Upper lobe of right lung (tissue), 1 donor: ENCODE results near the gene LRP8. TPM values are rescaled to one million over a fixed set of nuclear protein-coding genes. Genes with fewer than 3 reads are reported as not detected.

Source experiments
- ATAC-seq: fragments of 200-7000 bp; cut with Tn5 transposase; one replicate; pipeline ENCODE4 v1.9.1; 2020; ENCODE audit warnings: mild to moderate bottlenecking, moderate library complexity
- DNase-seq: peaks from one replicate; pipeline ENCODE4 v3.0.0-alpha.2; 2020
- H3K27ac ChIP-seq: fragments of 200-600 bp; one replicate; pipeline ENCODE4 v1.8.0; 2022
- H3K27me3 ChIP-seq: fragments of 200-600 bp; one replicate; pipeline ENCODE4 v1.8.0; 2022; ENCODE audit warnings: mild to moderate bottlenecking
- H3K36me3 ChIP-seq: fragments of 200-600 bp; one replicate; pipeline ENCODE4 v1.8.0; 2022
- H3K4me1 ChIP-seq: fragments of 200-600 bp; one replicate; pipeline ENCODE4 v1.8.0; 2022
- H3K4me3 ChIP-seq: fragments of 200-600 bp; one replicate; pipeline ENCODE4 v1.8.0; 2022; ENCODE audit warnings: mild to moderate bottlenecking
- H3K9me3 ChIP-seq: fragments of 200-600 bp; one replicate; pipeline ENCODE4 v1.8.0; 2022
- intact Hi-C: fragments of 100-400 bp; cut with DNase I; formaldehyde crosslinking; loops from one replicate; pipeline ENCODE4 v1.11.0; 2022
- total RNA-seq: library from RNA; stranded (reverse); fragmentation: NEBNext Ultra II Directional; extraction: Animal tissue kit (Norgen Biotek cat#: 25700); gene quantifications from one replicate; pipeline ENCODE4 v1.2.1, GENCODE V29; 2021
- TF ChIP-seq, protein P1 (sequence below): fragments of 200-600 bp; IDR thresholded peaks from one replicate; pipeline ENCODE4 v1.8.0; 2022; ENCODE audit warnings: antibody characterized with exemption
- donor health status: DM: no; HTN: yes; CAD: no; lungs with severe emphysema.

Gene LRP8
- total RNA-seq, 1 donor from 2014 or later = 11.6 TPM

DNA sequence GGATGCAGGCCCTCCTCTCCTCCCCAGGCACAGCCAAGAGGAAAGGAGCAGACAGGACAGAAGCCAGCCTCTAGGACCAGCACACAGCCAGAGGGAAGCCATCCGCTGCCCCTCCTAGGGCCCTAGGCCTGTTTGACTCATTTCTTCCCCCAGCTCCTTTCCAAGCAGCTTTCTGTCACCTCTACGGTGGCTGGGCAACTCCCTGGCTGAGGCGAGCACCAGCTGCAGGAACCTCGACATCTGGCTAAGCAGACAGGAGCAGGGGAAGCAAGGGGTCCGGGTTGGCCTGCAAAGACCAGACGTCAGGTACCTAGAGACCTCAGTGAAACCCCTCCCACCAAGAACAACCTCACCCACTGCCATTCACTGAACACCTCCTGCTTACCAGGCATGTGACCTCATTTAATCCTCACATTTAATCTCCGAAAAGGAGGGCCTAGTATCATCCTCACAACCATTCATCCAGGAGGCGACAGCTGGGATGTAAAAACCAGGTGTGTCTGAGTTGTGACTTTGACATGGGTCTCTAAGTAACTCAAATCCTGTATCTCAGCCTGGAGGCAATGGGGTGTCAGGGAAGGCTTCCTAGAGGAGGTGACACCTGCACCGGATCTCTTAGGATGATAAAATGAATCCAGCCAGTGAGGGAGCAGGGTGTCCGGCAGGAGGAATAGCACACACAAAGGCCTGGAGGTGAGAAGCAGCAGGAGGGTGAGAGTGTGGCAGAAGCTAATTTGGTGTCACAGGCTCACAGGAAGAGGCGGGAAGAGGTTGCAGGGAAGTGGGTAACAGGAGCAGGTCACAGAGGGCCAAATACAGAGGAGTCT is 5.9 kb downstream of the LRP8 start:
- Histone ChIP-seq H3K4me3 (no peak overlapping the region), H3K9me3 (no peaks in the 10 kb centered on the region), H3K27ac (no peak overlapping the region), H3K4me1 (peaks cover 21% of the 10 kb centered on the region), H3K27me3 (no peaks in the 10 kb centered on the region), H3K36me3 (no peaks in the 10 kb centered on the region)
- TF ChIP-seq, protein P1, sequence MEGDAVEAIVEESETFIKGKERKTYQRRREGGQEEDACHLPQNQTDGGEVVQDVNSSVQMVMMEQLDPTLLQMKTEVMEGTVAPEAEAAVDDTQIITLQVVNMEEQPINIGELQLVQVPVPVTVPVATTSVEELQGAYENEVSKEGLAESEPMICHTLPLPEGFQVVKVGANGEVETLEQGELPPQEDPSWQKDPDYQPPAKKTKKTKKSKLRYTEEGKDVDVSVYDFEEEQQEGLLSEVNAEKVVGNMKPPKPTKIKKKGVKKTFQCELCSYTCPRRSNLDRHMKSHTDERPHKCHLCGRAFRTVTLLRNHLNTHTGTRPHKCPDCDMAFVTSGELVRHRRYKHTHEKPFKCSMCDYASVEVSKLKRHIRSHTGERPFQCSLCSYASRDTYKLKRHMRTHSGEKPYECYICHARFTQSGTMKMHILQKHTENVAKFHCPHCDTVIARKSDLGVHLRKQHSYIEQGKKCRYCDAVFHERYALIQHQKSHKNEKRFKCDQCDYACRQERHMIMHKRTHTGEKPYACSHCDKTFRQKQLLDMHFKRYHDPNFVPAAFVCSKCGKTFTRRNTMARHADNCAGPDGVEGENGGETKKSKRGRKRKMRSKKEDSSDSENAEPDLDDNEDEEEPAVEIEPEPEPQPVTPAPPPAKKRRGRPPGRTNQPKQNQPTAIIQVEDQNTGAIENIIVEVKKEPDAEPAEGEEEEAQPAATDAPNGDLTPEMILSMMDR = no peak
- ATAC-seq (no peak), DNase-seq (no peak)
- intact Hi-C loops = no loop called here

DNA sequence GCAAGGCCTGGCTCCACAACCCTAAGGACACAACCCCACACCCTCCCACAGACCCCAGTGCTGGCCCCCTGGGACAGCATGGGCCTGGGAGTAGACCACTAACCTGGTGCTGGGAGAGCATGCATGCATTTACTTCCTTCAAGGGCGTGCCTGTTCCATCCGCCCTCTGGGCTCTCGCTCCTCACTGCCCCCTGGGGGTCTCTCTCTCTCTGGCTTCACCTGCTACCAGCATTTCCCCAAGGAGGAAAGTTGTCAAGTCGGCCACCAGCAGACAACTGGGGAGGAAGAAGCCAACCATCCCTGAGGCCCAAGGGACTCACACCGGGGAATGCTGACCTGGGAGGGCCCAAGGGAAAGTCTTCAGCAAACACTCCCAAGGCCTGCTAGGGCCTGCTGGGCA is 6.5 kb downstream of the LRP8 start:
- no peaks in the 10 kb centered on the region for H3K9me3 ChIP-seq
- no peaks in the 10 kb centered on the region for H3K36me3 ChIP-seq
- H3K27ac ChIP-seq = no peak overlapping the region
- H3K4me3 ChIP-seq = no peak overlapping the region
- peak; percentile 39 for DNase-seq
- TF ChIP-seq, protein P1 = no peak
- H3K4me1 ChIP-seq = peaks cover 17% of the 10 kb centered on the region
- intact Hi-C loops = no loop called here
- no peaks in the 10 kb centered on the region for H3K27me3 ChIP-seq
- no peak for ATAC-seq

DNA sequence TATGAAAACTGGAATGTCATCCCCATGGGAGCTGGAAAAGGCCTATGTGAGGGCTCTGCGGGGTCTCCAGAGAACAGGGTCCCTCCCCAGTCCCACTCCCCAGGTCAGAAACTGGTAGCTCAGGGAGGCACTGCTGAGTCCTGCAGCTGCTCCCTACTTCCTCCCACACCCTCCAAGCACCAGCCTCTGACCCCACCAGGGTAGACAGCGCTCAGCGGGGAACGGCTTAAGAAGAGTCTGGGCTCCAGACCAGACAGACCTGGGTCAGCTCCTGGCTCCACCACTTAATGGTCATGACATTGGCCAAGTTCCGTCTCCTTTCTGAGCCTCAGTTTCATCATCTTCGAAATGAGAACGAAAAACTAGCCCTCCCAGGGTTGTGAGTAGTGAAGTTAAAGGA is 7.2 kb downstream of the LRP8 start:
- TF ChIP-seq, protein P1 = no peak
- Histone ChIP-seq H3K9me3 (no peaks in the 10 kb centered on the region), H3K27me3 (no peaks in the 10 kb centered on the region), H3K4me3 (no peak overlapping the region), H3K4me1 (peaks cover 15% of the 10 kb centered on the region), H3K36me3 (no peaks in the 10 kb centered on the region), H3K27ac (no peak overlapping the region)
- DNase-seq = no peak
- intact Hi-C loops = no loop called here
- ATAC-seq = no peak

DNA sequence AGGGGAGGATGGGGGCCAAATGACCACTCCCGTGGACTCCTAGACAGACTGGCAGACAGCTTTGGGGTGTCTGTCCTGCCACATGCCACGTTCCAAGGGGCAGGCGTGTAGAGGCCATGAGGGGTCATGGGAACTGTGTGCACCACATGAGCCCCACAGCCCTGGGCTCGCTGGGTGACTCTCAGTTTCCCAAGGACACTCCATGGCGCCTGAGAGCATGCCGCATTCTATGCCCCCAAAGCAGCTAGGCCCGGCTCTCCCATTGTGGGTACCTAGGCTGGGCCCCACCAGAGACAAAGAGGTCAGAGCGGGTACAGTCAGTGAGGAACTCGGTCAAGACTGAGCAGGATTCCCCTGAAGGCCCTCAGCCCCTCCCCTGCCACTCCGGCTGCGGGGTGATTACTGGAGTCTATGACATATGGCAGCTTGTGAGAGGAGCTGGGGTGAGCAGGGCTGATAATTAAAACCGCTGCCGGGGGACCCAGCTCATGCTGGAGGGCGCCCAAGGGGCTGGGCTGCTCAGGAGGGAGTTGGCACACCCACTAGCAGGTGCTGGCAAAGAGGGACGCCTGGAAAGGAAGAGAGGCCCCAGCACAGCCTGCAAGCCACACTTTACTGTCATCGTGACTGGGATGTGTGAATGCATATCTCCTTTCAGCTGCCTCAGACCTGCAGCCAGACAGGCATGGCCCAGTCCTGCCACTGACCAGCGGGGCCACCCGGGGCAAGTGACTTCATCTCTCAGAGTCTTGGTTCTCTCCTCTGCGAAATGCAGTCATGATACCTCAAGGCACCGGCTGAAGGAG is 8.4 kb downstream of the LRP8 start:
- Histone ChIP-seq H3K4me3 (no peak overlapping the region), H3K4me1 (peaks cover 4% of the 10 kb centered on the region), H3K36me3 (no peaks in the 10 kb centered on the region), H3K27me3 (no peaks in the 10 kb centered on the region), H3K27ac (no peak overlapping the region), H3K9me3 (no peaks in the 10 kb centered on the region)
- DNase-seq (no peak), ATAC-seq (no peak)
- intact Hi-C loops = no loop called here
- TF ChIP-seq, protein P1 = no peak

DNA sequence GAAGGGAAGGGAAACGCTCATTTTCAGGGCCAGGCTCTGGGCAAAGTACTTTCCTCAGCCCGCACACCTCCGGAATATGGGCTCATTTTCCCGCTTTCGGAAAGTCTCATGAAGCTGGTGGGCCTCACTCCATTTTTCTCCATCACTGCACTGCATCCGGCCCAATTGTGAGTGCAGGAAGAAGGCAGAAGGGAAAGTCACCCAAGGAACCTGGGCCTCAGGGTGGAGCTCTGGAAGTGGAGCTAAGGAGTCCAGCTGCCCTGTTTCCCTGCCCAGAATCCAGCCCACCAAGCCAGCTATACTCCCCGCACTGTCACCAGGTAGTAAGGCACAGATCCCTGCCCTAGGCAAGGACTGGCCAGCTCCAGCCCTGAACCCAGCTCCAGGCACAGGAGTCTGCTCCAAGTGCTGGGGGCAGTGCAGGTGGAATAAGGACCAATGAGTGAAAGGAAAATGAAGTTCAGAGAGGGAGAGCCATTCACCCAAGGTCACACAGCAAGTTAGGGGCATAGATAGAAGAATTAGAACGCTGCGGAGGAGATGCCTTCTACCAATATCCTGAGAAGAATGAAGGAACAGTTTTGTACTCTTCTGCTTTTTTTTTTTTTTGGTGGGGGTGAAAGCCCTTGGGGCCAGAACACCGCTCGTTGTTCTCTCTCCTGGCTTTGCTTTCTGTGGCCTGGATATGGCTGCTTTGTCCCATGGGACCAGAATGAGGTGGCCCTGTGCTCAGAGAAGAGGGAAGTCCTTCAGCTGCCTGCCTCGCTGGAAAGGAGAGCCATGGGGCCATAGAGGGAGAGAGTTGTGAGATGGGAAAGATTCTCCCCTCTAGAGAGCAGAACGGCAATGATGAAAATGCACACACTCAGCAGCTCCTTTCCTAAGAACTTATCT is 10.0 kb downstream of the LRP8 start:
- TF ChIP-seq, protein P1 = no peak
- Histone ChIP-seq H3K9me3 (no peaks in the 10 kb centered on the region), H3K4me3 (no peak overlapping the region), H3K4me1 (no peaks in the 10 kb centered on the region), H3K36me3 (no peaks in the 10 kb centered on the region), H3K27me3 (no peaks in the 10 kb centered on the region), H3K27ac (no peak overlapping the region)
- intact Hi-C loops = no loop called here
- DNase-seq (no peak), ATAC-seq (no peak)
